ENCODE measurements around the gene SIGLEC14. TPM values are rescaled to one million over a fixed set of nuclear protein-coding genes. Genes with fewer than 3 reads are reported as not detected.
"Not testable (repeated sequence)": the region's sequence is repeated elsewhere in the genome, so short reads cannot be mapped to it uniquely, and the experiment has no call there.

The SIGLEC14 gene
- total RNA-seq, 2 experiments from 2014 or later = not detected

- peaks cover 24% of the 10 kb centered on the region for H3K27me3 Mint-ChIP-seq
- H3K4me1 Mint-ChIP-seq = peaks cover 5% of the 10 kb centered on the region
- POLR2A ChIA-PET = no interaction called here
Observed at GRCh38 chr19:51660975-51661600, 14.5 kb upstream of the SIGLEC14 start.

GRCh38 chr19:51654783-51655182 lies 8.2 kb upstream of the SIGLEC14 start:
- Mint-ChIP-seq H3K36me3 (ENCODE audit: low read depth) (no peaks in the 10 kb centered on the region), H3K9me3 (no peaks in the 10 kb centered on the region), H3K27ac (no peak overlapping the region), H3K4me3 (no peak overlapping the region), H3K4me1 (peaks cover 5% of the 10 kb centered on the region), H3K27me3 (peaks cover 18% of the 10 kb centered on the region)
- CTCF ChIA-PET = no interaction called here
- POLR2A ChIA-PET = interaction anchor here (0.6 kb wide), 1 partner anchor 182 kb away, joined by 3 read pairs; no protein-coding TSS in a partner anchor
- DNase-seq = no peak

More at GRCh38 chr19:51660975-51661600, 14.5 kb upstream of the SIGLEC14 start:
- no peak overlapping the region for H3K4me3 Mint-ChIP-seq
- H3K27ac Mint-ChIP-seq = no peak overlapping the region
- H3K9me3 Mint-ChIP-seq = no peaks in the 10 kb centered on the region
- H3K36me3 Mint-ChIP-seq (ENCODE audit: low read depth) = no peaks in the 10 kb centered on the region
- peak; percentile 66 for DNase-seq
- CTCF ChIA-PET = interaction anchor here (0.6 to 1.4 kb wide), 5 partner anchors 15 to 270 kb away, joined by 3 to 4 read pairs (median 3); partner anchors contain the start of gene C19orf84

- Mint-ChIP-seq H3K9me3 (no peaks in the 10 kb centered on the region), H3K4me3 (no peak overlapping the region), H3K36me3 (ENCODE audit: low read depth) (no peaks in the 10 kb centered on the region), H3K4me1 (peaks cover 5% of the 10 kb centered on the region), H3K27ac (no peak overlapping the region), H3K27me3 (peaks cover 21% of the 10 kb centered on the region)
- no peak for DNase-seq
- ChIA-PET CTCF (no interaction called here), POLR2A (no interaction called here)
Observed at GRCh38 chr19:51653162-51653561, 6.5 kb upstream of the SIGLEC14 start.

- H3K36me3 Mint-ChIP-seq (ENCODE audit: low read depth) = no peaks in the 10 kb centered on the region
- H3K9me3 Mint-ChIP-seq = no peaks in the 10 kb centered on the region
- DNase-seq = no peak
- H3K27me3 Mint-ChIP-seq = peaks cover 21% of the 10 kb centered on the region
- CTCF ChIA-PET = interaction anchor here (0.8 kb wide), 1 partner anchor 139 kb away, joined by 3 read pairs; no protein-coding TSS in a partner anchor
- H3K4me3 Mint-ChIP-seq = no peak overlapping the region
- H3K4me1 Mint-ChIP-seq = peaks cover 5% of the 10 kb centered on the region
- H3K27ac Mint-ChIP-seq = no peak overlapping the region
- POLR2A ChIA-PET = no interaction called here
Observed at GRCh38 chr19:51652266-51652665, 5.6 kb upstream of the SIGLEC14 start.

- DNase-seq = no peak
- POLR2A ChIA-PET = no interaction called here
- CTCF ChIA-PET = interaction anchor here (0.8 kb wide), 1 partner anchor 140 kb away, joined by 3 read pairs; no protein-coding TSS in a partner anchor
- Mint-ChIP-seq H3K4me3 (no peak overlapping the region), H3K9me3 (no peaks in the 10 kb centered on the region), H3K27ac (no peak overlapping the region), H3K27me3 (peaks cover 16% of the 10 kb centered on the region), H3K36me3 (ENCODE audit: low read depth) (no peaks in the 10 kb centered on the region), H3K4me1 (no peaks in the 10 kb centered on the region)
Observed at GRCh38 chr19:51651216-51651846, 4.7 kb upstream of the SIGLEC14 start.

GRCh38 chr19:51647318-51647717 lies 693 bp upstream of the SIGLEC14 start:
- POLR2A ChIA-PET = no interaction called here
- Mint-ChIP-seq H3K9me3 (no peaks in the 10 kb centered on the region), H3K4me1 (peaks cover 3% of the 10 kb centered on the region), H3K36me3 (ENCODE audit: low read depth) (no peaks in the 10 kb centered on the region), H3K4me3 (no peak overlapping the region), H3K27me3 (peaks cover 6% of the 10 kb centered on the region), H3K27ac (no peak overlapping the region)
- no peak for DNase-seq
- CTCF ChIA-PET = no interaction called here

- POLR2A ChIA-PET = no interaction called here
- H3K27me3 Mint-ChIP-seq = peaks cover 22% of the 10 kb centered on the region
- no peak overlapping the region for H3K4me3 Mint-ChIP-seq
Observed at GRCh38 chr19:51644636-51645271, 1.9 kb downstream of the SIGLEC14 start.

GRCh38 chr19:51641648-51642047 lies 5.0 kb downstream of the SIGLEC14 start:
- no peaks in the 10 kb centered on the region for H3K36me3 Mint-ChIP-seq (ENCODE audit: low read depth)
- peaks cover 3% of the 10 kb centered on the region for H3K4me1 Mint-ChIP-seq
- no peak for DNase-seq
- H3K9me3 Mint-ChIP-seq = peaks cover 5% of the 10 kb centered on the region
- no peak overlapping the region for H3K4me3 Mint-ChIP-seq
- H3K27me3 Mint-ChIP-seq = peaks cover 32% of the 10 kb centered on the region
- POLR2A ChIA-PET = no interaction called here
- CTCF ChIA-PET = interaction anchor here (0.6 to 1.1 kb wide), 2 partner anchors 90 to 169 kb away, joined by 3 to 4 read pairs; no protein-coding TSS in a partner anchor
- no peak overlapping the region for H3K27ac Mint-ChIP-seq

More at GRCh38 chr19:51644636-51645271, 1.9 kb downstream of the SIGLEC14 start:
- no peak overlapping the region for H3K27ac Mint-ChIP-seq
- CTCF ChIA-PET = interaction anchor here (0.8 kb wide), 1 partner anchor 12 kb away, joined by 3 read pairs; no protein-coding TSS in a partner anchor
- DNase-seq = no peak
- H3K36me3 Mint-ChIP-seq (ENCODE audit: low read depth) = no peaks in the 10 kb centered on the region
- no peaks in the 10 kb centered on the region for H3K9me3 Mint-ChIP-seq
- H3K4me1 Mint-ChIP-seq = peaks cover 3% of the 10 kb centered on the region

GRCh38 chr19:51640386-51640785 lies 6.2 kb downstream of the SIGLEC14 start:
- CTCF ChIA-PET = no interaction called here
- H3K36me3 Mint-ChIP-seq (ENCODE audit: low read depth) = no peaks in the 10 kb centered on the region
- H3K27ac Mint-ChIP-seq = no peak overlapping the region
- peaks cover 32% of the 10 kb centered on the region for H3K27me3 Mint-ChIP-seq
- H3K4me1 Mint-ChIP-seq = peaks cover 3% of the 10 kb centered on the region
- POLR2A ChIA-PET = no interaction called here
- DNase-seq = no peak
- H3K9me3 Mint-ChIP-seq = peaks cover 5% of the 10 kb centered on the region
- H3K4me3 Mint-ChIP-seq = no peak overlapping the region

GRCh38 chr19:51639916-51640315 lies 6.7 kb downstream of the SIGLEC14 start:
- CTCF ChIA-PET = no interaction called here
- Mint-ChIP-seq H3K27ac (no peak overlapping the region), H3K4me3 (no peak overlapping the region), H3K4me1 (peaks cover 3% of the 10 kb centered on the region), H3K27me3 (peaks cover 29% of the 10 kb centered on the region), H3K36me3 (ENCODE audit: low read depth) (no peaks in the 10 kb centered on the region), H3K9me3 (peaks cover 5% of the 10 kb centered on the region)
- POLR2A ChIA-PET = no interaction called here
- no peak for DNase-seq

- Mint-ChIP-seq H3K4me3 (no peak overlapping the region), H3K4me1 (no peaks in the 10 kb centered on the region), H3K36me3 (ENCODE audit: low read depth) (no peaks in the 10 kb centered on the region), H3K27ac (no peak overlapping the region), H3K9me3 (peaks cover 5% of the 10 kb centered on the region), H3K27me3 (peaks cover 29% of the 10 kb centered on the region)
- POLR2A ChIA-PET = no interaction called here
- no peak for DNase-seq
- CTCF ChIA-PET = interaction anchor here (1.0 kb wide), 1 partner anchor 104 kb away, joined by 4 read pairs; no protein-coding TSS in a partner anchor
Observed at GRCh38 chr19:51637362-51637978, 9.2 kb downstream of the SIGLEC14 start.

GRCh38 chr19:51632126-51632525 lies 14.5 kb downstream of the SIGLEC14 start:
- Mint-ChIP-seq H3K27ac (no peak overlapping the region), H3K4me3 (no peak overlapping the region), H3K27me3 (peaks cover 3% of the 10 kb centered on the region), H3K36me3 (ENCODE audit: low read depth) (no peaks in the 10 kb centered on the region), H3K4me1 (no peaks in the 10 kb centered on the region), H3K9me3 (peaks cover 2% of the 10 kb centered on the region)
- ChIA-PET POLR2A (no interaction called here), CTCF (no interaction called here)
- DNase-seq = no peak

- H3K9me3 Mint-ChIP-seq; H3K4me1 Mint-ChIP-seq; H3K4me3 Mint-ChIP-seq; POLR2A ChIA-PET; H3K36me3 Mint-ChIP-seq (ENCODE audit: low read depth); CTCF ChIA-PET; H3K27me3 Mint-ChIP-seq; DNase-seq: not testable (repeated sequence)
- peak within 1 kb of the TSS; percentile 13 for H3K27ac Mint-ChIP-seq
Observed at GRCh38 chr19:51630315-51630714, 16.3 kb downstream of the SIGLEC14 start, which contains the start of gene SIGLEC5. SIGLEC5 (minus strand) TSS chr19:51630401; CDS start chr19:51630335, 66 bp downstream.
